Measurements from ENCODE around the gene SVEP1.

DNA sequence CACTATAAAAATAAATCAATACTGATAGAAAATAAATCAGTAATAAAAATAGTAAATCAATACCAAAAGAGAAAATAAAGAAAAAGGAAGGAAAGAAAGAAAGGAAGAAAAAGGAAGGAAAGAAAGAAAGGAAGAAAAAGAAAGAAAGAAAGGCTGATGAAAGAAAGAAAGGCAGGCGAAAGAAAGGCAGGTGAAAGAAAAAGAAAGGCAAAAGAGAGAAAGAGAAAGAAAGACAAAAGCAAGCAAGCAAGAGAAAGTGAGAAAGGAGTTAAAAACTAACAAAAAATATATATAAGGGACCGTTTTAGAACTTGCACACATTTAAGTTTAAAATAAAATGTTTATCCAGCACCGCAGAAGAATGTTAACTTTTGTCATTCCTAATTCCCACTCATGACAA is 116.0 kb downstream of the SVEP1 start:
- TF ChIP-seq, protein P1, sequence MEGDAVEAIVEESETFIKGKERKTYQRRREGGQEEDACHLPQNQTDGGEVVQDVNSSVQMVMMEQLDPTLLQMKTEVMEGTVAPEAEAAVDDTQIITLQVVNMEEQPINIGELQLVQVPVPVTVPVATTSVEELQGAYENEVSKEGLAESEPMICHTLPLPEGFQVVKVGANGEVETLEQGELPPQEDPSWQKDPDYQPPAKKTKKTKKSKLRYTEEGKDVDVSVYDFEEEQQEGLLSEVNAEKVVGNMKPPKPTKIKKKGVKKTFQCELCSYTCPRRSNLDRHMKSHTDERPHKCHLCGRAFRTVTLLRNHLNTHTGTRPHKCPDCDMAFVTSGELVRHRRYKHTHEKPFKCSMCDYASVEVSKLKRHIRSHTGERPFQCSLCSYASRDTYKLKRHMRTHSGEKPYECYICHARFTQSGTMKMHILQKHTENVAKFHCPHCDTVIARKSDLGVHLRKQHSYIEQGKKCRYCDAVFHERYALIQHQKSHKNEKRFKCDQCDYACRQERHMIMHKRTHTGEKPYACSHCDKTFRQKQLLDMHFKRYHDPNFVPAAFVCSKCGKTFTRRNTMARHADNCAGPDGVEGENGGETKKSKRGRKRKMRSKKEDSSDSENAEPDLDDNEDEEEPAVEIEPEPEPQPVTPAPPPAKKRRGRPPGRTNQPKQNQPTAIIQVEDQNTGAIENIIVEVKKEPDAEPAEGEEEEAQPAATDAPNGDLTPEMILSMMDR (IDR thresholded peaks at IDR 0.05; ENCODE audit: low read length): no peak
- TF ChIP-seq EZH2 (IDR thresholded peaks at IDR 0.05; ENCODE audit: borderline replicate concordance, low read length): no peak

Measured in OCI-LY1 (cell line).